G401.6 (cell line): ENCODE results near the gene RASSF9.
A peak's percentile ranks its signal among the peaks of the same experiment; 100 is the strongest.

Experiments used
- FAIRE-seq: peaks from 2 replicates; lab custom pipeline; 2012; peaks lifted over from hg19 to GRCh38; lab: Jason Lieb, UNC

Gene RASSF9

DNA sequence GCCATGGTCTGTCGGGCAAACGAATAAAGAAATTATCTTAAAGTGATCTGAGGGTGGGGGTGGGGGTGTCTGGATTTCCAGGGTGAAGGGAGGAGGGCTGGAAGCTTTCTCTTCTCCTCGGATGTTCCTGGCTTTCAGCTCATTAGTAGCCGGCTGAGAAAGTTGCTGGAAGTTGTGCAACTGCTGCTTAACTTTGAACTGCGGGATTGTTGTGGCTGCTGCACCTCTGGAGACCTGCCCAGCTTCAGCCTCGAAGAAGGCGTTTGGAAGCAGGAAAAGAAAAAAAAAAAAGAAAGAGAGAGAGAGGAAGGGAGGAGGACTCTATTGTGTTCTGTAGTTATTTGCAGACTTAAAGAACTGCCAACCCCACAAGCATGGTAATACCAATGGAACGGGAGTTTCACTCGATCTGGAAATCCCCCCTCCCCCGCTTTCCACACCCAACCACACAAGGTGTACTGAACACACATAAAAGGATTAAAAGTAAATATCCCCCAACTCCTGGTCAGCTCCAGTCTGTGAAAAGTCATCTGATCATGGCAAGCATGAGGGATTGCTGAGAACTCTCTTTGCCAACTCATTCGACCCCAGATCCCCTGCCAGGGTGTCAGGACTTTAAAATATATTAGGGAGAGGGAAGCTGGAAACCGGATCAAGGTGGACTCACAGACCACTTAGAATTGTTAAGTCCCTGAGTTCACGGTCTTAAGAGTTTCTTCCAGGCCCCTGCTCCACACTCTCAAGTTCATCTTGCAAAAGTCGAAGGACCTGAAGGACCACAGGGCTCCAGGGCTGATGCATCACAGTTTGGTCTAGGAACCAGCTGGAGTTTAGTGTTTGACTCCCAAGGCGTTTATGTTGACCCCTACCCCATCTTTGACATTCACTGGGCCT, at the start of gene RASSF9:
RASSF9 (minus strand) TSS at position 213 of the 894 bp plus-strand sequence; CDS start at position 5, 208 bp downstream.
- no peak for FAIRE-seq

DNA sequence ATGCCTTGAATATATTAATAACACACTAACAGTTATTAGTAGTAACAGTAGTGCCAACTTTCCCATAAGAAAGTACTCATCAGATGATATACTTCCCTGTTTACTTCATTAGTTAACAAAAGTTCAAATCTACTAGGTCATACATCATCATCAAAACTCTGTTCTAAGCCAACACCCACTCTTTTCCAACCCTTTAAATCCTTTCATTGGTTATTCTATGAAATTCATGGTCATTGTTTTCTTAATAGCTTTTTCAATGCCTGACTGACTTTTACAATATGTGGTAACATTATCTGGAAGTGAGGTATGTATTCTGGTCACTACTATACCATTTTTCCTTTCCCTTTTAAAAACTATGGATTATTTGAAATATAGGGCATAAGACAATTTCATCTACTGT, 47.6 kb upstream of the RASSF9 start:
- no peak for FAIRE-seq

DNA sequence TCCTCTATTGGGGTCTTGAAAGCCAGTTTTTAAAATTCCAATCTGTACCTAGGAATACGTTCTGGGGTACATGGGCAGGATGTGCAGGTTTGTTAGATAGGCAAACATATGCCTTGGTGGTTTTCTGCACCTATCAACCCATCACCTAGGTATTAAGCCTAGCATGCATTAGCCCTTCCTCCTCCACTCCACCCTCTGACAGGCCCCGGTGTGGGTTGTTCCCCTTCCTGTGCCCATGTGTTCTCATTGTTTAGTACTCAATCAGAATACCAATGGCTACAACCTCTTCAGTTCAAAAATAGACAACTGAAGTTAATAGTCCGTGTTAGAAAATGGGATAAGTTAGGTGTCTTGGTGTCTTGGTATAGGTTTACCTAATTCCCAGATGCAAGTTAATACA, 41.2 kb upstream of the RASSF9 start:
- no peak for FAIRE-seq

DNA sequence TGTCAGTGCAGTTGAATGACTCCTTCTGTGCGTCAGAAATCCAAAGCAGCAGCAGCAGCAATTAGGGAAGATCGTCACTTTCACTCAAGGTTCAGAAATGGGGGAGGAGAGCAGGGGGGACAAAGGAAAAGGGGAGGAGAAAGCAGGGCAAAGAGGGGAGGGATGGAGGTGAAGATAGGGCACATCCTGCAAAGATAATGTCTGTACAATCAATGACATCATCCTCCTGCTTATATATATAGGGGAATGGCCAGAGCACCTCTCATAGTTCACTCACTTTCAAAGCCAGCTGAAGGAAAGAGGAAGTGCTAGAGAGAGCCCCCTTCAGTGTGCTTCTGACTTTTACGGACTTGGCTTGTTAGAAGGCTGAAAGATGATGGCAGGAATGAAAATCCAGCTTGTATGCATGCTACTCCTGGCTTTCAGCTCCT, 37.8 kb upstream of the RASSF9 start, which contains the start of gene NTS:
NTS (plus strand) TSS at position 265 of the 431 bp plus-strand sequence; CDS start at position 374, 109 bp downstream.
- FAIRE-seq, result no peak

DNA sequence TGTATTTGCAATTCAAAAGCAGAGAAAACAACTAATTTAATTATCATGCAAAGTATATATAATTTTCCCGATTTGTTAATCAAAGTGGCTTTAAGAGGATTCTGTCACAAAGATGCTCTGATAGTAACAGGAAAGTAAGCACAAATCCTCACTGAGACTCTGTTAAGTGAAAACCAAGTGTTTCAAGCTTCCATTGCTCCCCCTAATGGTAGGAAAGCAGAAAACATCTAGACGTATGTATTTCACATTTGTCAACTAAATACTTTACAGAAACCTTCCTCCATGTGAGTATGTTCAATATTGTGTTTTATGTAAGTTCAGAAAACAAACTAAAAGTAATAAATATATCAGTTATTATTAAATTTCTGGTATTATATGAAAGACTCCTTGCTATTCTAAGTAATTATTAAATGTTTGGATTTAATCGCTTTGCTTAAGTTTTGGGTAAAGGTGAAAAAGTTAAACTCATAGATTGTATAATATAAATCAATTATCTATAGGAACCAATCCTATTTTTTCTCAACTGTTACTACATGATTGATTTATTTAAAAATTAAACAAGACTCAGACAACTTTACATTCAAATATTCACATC, 36.4 kb upstream of the RASSF9 start:
- FAIRE-seq, result peak; percentile 96

DNA sequence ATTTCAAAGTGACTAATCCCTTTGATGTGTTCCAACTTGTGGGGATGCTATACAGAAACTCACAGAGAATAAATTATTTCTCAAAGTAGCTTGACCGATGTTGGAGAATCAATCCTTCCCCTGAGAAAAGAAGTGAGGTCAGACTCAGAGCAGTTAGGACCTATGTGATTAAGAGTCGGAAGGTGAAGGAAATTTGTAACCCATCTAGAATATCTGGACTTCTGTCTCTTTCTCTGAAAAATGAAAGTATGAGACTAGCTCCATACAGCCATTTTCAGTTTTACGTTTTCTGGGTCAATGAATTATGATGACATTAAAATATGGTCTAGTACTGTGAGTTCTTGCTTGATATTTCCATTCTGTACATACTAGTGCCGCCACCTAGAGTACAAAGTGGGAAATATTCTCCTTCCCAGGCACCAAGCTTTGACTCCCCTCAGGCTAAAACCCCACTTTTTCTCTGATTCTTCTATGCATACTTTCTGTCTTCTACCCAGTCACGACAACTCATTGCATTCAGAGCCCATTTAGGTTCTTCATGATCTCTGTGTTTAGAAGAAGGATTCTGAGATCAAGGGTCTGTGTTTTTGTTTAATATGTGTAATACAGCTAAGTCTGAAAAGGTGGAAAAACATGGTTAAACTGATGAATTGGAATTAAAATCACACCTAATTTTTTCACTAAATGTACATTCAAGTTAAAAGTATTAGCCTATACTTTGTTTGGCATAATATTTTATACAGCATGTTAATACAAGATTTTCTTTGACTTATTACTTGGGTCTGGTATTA, 31.0 kb upstream of the RASSF9 start:
- FAIRE-seq, result peak; percentile 19

DNA sequence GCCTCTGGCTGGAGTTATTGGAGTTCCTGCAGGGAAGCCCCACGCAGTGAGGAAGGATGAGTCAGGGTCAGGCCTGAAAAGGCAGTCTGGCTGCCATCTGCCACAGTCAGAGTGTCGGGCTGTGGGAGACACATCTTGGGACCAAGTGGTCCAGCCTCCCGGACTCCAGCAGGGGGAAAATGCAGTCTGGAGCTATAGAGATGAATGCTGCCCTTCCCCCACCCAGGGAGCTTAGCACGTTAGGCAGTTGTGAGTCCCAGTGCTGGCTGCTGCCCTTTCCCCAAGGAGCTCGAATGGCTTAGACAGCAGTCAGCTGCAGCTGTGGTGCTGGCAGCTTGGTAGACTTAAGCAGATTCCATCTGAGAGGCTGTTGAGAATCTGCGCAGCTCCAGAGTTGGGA, 29.7 kb upstream of the RASSF9 start:
- FAIRE-seq, result no peak

DNA sequence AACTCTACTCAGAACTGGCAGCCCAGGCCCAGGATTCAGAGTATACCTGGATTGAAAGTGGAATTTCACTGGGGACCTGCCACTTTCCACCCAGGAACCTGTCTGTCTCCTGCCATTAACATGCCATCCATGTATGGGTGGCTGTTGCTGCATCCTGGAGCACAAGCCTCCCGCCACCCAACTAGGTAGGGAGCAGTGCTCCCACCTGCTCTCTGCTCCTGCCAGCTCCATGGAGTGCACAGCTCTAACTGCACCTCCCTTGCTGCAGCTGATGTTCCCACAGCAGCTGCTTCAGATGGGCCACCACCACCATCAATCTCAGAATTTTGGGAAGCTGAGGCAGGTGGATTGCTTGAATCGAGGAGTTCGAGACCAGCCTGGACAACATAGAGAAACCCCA, 20.8 kb upstream of the RASSF9 start:
- no peak for FAIRE-seq

DNA sequence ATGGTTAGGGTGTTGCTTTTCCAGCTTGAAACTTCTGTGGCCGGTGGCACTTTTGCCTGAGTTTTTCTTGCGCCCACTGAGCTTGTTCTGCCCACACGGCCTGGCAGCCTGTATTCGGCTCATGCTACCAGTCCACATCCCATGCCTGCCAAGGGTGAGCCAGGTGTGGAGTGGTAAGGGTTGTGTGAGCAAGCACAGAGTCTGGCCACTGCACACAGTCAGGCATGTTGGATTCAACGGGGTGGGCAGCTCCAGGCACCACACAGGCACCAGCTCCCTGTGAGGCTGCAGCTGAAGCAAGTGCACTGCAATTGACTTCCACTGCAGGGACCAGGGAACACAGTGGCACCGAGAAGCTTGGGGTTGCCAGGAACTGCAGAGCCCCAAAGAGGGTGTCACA, 19.1 kb upstream of the RASSF9 start:
- FAIRE-seq, result no peak

DNA sequence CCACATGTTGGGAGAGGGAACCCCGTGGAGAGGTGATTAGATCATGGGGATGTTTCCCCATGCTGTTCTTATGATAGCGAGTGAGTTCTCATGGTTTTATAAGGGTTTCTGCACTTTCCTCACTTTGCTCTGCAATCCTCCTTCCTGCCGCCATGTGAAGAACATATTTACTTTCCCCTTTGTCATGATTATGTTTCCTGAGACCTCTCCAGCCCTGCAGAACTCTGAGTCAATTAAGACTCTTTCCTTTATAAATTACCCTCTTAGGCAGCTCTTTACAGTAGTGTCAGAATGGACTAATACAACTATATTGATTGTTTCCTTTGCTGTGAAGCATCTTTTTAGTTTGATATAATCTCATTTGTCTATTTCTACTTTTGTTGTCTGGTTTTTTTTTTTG, 13.1 kb upstream of the RASSF9 start:
- no peak for FAIRE-seq

DNA sequence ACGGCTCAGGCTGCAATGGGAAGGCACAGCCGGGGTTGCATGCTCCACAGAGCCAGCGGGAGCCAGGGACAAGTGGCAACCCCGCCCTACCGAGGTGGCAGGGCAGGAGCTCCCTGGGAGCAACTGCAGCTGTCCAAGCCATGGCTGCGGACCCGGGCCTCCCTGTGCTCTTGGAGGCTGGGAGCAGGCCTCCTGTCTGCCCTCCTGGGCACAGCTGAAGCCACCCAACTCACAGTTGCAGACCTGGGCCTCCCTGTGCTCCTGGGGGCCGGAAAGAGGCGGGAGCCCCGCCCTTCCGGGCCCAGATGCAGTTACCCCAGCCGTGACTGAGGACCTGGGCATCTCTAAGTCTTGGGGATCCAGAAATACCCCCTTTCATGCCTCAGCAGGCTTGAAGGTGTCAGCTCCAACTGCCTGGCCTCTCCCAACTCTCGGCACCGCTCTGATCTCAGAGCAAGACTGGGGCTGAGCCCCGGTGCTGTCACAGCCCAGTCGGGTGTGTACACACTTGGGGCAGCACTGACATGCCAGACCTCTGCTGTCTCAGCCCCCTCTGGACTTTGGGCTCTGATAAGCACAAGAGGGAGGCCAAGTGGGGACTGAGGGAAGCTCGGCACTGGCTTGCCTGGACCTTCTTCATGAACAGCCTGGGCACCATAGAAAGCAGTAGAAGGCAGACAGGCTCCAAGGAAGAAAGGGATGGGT, 7.5 kb upstream of the RASSF9 start:
- no peak for FAIRE-seq

DNA sequence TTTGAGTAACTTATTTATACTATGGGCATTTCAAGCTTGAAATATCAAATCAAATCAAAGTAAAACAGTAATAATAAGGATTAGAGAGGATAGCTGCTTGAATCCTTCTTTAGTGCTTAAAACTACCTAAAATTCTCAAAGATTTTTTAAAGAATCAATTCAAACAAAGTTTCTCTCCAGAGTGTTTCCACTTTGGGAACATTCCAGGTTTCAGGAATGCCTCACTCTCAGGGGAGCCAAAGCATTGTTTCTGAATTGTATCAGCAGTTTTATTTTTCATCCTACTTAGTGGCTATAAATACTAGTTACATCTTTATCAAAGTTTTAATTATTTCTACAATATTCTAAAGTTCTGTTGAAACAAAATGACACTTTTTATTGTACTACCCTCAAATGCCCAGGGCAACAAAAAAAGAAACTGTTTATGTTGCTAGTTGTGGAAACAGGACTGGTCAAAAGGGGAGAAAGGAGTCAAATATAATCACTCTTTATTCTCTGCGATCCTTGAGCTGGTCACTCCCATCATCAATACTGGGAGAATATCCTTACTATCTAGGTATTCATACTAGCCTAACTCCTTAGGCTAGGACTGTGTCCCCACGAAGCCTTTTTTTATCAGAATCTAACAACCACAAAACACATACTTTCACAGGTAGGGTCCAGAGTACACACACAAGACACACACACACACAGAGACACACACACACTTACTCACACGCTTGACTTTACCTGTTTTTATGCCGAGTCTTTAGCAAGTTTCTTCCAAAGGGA, 598 bp downstream of the RASSF9 start:
- FAIRE-seq, result no peak

DNA sequence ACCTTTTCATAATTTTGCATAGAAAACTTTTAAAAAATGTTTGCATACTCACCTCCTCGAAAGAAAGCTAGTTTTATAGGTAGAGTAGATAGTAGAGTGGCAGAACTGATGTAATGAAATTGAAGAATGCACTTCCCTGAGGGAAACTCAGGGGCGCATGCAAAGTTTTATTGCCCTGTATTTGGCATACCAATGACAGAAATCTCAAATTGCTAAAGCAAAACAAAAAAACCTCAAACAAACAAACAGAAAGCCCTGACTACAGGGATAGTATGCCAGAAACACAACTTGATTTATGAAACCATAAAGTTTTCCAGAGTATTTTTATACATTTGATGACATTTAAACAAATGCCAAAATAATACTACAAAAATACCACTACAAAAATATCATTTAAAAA, 1.8 kb downstream of the RASSF9 start:
- FAIRE-seq, result no peak

DNA sequence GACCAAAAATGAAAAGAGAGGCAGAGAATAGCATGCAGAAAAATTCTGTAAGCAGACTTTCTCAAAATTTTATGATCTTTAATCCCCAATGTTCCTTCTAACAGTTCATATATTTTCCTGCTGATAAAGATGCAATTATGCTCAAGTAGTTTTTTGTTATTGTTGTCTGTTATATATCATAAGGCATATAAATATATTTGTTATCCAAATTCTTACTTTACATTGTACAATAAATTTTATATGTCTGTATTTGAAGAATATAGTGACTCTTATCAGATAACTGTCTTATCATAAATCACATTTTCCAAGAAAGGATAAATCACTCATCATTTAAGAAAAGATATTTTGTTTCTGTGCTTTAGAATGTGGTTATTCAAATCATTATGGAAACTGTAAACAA, 2.6 kb downstream of the RASSF9 start:
- FAIRE-seq, result no peak

DNA sequence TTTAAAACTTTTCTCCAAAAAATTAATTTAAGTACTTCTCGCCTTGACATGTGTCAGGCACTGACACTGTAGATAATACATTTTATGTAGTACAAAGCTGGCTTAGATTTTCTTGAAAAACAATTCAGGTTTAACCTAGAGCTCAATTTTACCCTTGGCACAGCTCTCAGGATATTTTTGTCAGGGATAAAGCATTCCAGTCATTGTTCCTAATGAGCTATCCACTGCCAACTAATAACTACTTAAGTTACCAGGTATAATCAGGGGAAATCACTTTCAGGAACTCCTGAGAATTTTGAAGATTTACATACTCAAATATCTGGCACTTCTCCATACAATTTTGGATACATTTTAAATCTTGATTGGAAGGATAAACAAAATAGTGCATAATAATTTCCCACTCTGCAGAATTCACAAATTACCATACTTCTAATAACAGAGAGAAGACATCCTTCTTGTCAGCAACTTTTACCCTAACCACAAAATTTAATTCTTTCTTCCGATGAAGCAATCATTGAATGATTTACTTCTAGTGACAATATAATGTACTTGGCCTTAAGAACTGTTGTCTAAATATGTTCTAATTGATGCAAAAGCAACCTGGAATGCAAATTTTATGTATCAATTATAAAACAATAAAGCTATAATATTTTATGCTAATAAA, 4.8 kb downstream of the RASSF9 start:
- no peak for FAIRE-seq

DNA sequence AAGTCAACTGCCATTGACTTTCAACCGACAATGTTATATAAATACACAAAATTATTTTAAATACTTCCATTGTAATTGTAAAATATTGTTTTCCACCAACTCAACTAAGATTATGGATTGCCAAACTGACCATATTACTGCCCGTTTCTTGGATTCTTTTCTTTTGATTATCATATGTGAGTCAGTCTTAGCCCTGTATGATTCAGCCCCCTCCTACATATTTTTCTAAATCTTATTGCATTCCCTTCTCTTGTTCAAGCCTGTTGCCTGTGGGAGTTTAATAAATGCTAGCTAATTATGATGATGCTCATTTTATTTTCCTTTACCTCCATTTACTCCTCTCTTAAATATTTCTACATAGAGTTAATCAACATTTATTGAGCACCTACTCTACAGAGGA, 6.8 kb downstream of the RASSF9 start:
- FAIRE-seq, result no peak

DNA sequence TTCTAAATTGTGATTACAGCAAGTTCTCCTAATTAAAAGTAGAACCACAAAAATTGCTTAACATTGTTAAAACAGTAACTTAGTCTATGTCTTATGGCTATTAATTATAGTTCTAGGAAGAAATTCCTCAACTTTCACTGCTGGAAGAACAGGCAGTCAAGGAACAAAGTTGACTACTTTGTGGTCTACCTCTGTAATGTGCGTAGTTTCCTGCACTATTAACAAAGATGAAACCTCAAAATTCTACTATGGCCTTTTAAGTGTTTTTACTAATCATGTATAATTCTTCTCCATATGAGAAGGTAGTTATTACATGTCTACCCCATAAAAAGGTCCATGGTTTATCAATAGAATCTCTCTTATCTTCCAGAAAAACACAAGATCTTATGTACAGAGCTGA, 7.6 kb downstream of the RASSF9 start:
- FAIRE-seq, result no peak

DNA sequence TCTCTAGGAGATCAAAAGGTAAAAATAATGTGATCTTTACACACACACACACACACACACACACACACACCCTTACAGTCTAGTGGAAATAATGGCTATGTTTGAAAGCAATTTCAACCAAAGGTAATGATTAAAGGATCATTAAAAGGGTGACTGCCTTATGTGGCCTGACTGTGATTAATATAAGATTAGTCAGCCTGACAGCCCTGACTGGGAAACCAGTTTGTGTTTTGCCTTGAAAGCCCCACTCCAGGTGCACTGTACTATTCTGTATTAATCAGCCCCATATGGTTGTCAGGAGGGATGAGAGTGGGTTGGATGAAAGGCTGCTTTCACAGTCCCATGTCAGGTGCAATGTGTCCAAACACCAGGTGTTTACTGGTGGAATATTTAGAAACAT, 10.5 kb downstream of the RASSF9 start:
- no peak for FAIRE-seq

DNA sequence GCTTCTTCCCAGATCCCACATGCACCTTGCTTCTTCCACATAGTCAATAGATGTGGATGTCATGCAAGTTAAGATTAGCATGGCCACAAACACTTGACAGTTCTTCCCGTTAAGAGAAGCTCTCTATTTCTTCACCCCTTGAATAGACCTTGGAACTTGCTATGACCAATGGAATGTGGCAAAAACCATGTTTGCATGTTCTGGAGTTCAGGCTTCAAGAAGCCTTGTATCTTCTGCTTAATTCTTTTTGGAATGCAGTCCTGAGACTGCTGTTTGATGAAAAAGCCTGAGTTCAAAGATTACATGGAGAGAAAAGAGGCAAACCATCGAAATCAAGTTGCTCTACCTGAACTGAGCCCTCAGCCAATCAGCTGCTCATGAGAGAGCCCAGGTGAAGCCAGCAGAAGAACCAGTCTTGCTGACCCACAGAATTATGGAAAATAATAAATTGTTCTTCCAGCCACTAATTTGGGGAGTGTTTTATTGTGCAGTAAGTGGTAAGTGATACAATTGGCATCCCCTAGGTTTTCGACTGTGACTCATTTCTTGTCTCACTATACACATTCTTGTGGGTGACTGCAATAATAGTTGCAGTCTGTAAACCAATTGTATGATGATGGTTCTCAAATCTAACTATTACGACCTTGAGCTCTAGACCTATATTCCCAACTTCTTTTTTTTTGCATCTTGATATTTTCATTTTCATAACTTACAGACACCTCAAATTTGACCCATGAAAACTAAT, 12.6 kb downstream of the RASSF9 start:
- FAIRE-seq, result no peak

DNA sequence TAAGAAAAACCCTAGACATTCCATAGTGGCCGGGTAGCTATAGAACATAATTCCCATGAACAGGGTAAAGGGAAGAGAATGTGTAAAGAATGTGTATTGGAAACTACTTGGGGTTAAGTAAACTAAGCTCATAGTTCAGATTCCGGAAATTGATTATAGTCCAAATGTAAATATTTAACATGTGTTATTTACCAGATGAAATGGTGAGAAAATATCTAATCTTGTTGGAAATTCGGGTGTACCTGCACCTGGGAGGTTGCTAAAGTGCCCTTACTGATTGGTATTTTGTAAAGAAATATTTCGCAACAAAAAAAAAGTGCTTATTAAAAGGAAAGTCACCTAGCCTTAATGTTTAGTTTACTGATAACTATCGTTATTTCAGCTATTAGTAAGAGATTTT, 14.4 kb downstream of the RASSF9 start:
- no peak for FAIRE-seq
